B cell (primary cell): Measurements from ENCODE around the gene WDR45. TPM values are rescaled to one million over a fixed set of nuclear protein-coding genes. Genes with fewer than 3 reads are reported as not detected.

ENCODE experiments used
- ATAC-seq: fragments of 200-7000 bp; cut with Tn5 transposase; one replicate; pipeline ENCODE4 v1.10.0; 2021; ENCODE audit warnings: low read depth, mild to moderate bottlenecking, moderate number of reproducible peaks, moderate library complexity
- CTCF ChIA-PET: fragments of 350-600 bp; sonication (Branson Sonifier 250); formaldehyde crosslinking; loops from one replicate; lab custom pipeline; 2021; ENCODE audit warnings: antibody characterized with exemption, inconsistent platforms; lab: Charles Lee
- POLR2A ChIA-PET: fragments of 350-600 bp; sonication (Branson Sonifier 250); formaldehyde crosslinking; loops from one replicate; lab custom pipeline; 2021; ENCODE audit warnings: antibody characterized with exemption; lab: Charles Lee
- DNase-seq: peaks from one replicate; pipeline ENCODE4 v3.0.0; 2013
- H2AFZ ChIP-seq: 2 replicates; pipeline ENCODE4 v1.6.1; 2012; ENCODE audit warnings: mild to moderate bottlenecking, low read depth, low read length; ENCODE audit not compliant: insufficient read depth, poor library complexity, severe bottlenecking
- H3K27ac ChIP-seq, 2 donors: 1 replicate in 1 of 2; 2 replicates in 1 of 2; pipeline ENCODE4 v1.5.1; 2012 to 2013; ENCODE audit warnings: low read length in 2 of 2, mild to moderate bottlenecking in 2 of 2, moderate library complexity in 1 of 2
- H3K27me3 ChIP-seq, 4 experiments: fragments of 200-600 bp in 1 of 4; sonication (generic) in 1 of 4; replicated peaks in 1 of 4; 1 replicate in 2 of 4; 2 replicates in 2 of 4; pipeline versions ENCODE4 v1.6.1 to v1.7.0; 2013 to 2016; ENCODE audit warnings: low read length in 3 of 4, mild to moderate bottlenecking in 2 of 4, mixed read lengths in 1 of 4, moderate library complexity in 1 of 4; ENCODE audit not compliant: insufficient read depth in 4 of 4, control insufficient read depth in 3 of 4; ENCODE audit errors: control extremely low read depth in 1 of 4
- H3K36me3 ChIP-seq, 2 experiments: replicated peaks in 1 of 2; 1 replicate in 1 of 2; 2 replicates in 1 of 2; pipeline versions ENCODE4 v1.6.1 to v1.7.1; 2013; ENCODE audit warnings: low read length in 1 of 2; ENCODE audit not compliant: insufficient read depth in 2 of 2, control insufficient read depth in 1 of 2; ENCODE audit errors: control extremely low read depth in 1 of 2, extremely low read depth in 1 of 2
- H3K4me1 ChIP-seq, 2 donors: fragments of 200-600 bp in 1 of 2; sonication (generic) in 1 of 2; 1 replicate in 1 of 2; 2 replicates in 1 of 2; pipeline versions ENCODE4 v1.5.1 to v1.6.1; 2013 to 2017; ENCODE audit warnings: low read length in 2 of 2; ENCODE audit not compliant: control insufficient read depth in 2 of 2, insufficient read depth in 2 of 2
- H3K4me2 ChIP-seq: replicated peaks from 2 replicates; pipeline ENCODE3; 2012; ENCODE audit warnings: mild to moderate bottlenecking, low read depth, low read length; ENCODE audit not compliant: poor library complexity, severe bottlenecking
- H3K4me3 ChIP-seq, 5 experiments: fragments of 200-600 bp in 1 of 5; sonication (generic) in 1 of 5; 1 replicate in 3 of 5; 2 replicates in 2 of 5; pipeline versions ENCODE4 v1.5.1 to v1.7.0; 2011 to 2016; ENCODE audit warnings: low read length in 4 of 5, mild to moderate bottlenecking in 4 of 5, low read depth in 2 of 5, control low read depth in 1 of 5, moderate library complexity in 1 of 5; ENCODE audit not compliant: insufficient read depth in 1 of 5; ENCODE audit errors: control extremely low read depth in 1 of 5, extremely low read depth in 1 of 5
- H3K79me2 ChIP-seq: fragments of 200-600 bp; sonication (generic); one replicate; pipeline ENCODE4 v1.6.0; 2016; ENCODE audit warnings: low read length; ENCODE audit not compliant: control insufficient read depth, insufficient read depth
- H3K9ac ChIP-seq: fragments of 200-600 bp; sonication (generic); 2 replicates; pipeline ENCODE4 v1.6.1; 2017; ENCODE audit warnings: mild to moderate bottlenecking, low read length, moderate library complexity
- H3K9me3 ChIP-seq, 3 donors: one replicate each; pipeline versions ENCODE4 v1.6.1 to v1.7.1; 2013; ENCODE audit warnings: low read length in 2 of 3; ENCODE audit not compliant: control insufficient read depth in 2 of 3, insufficient read depth in 1 of 3; ENCODE audit errors: control extremely low read depth in 1 of 3
- H4K20me1 ChIP-seq: 2 replicates; pipeline ENCODE4 v1.6.0; 2012; ENCODE audit warnings: mild to moderate bottlenecking, low read length; ENCODE audit not compliant: insufficient read depth, control insufficient read depth, poor library complexity, severe bottlenecking
- H3K27ac Mint-ChIP-seq: one replicate; pipeline ENCODE4 v1.8.0; 2021; ENCODE audit warnings: mixed read lengths
- H3K27me3 Mint-ChIP-seq: one replicate; pipeline ENCODE4 v1.8.0; 2021; ENCODE audit warnings: mixed read lengths
- H3K4me1 Mint-ChIP-seq: one replicate; pipeline ENCODE4 v1.8.0; 2021; ENCODE audit warnings: mixed read lengths
- H3K4me3 Mint-ChIP-seq: one replicate; pipeline ENCODE4 v1.8.0; 2021; ENCODE audit warnings: mixed read lengths
- H3K9me3 Mint-ChIP-seq: one replicate; pipeline ENCODE4 v1.8.0; 2022; ENCODE audit warnings: mixed read lengths; ENCODE audit not compliant: insufficient read depth
- CTCF ChIP-seq: fragments of 200-600 bp; IDR thresholded peaks from one replicate; pipeline ENCODE4 v1.8.0; 2022; ENCODE audit warnings: antibody characterized with exemption, mild to moderate bottlenecking
- EZH2 ChIP-seq: IDR thresholded peaks from 2 replicates; pipeline ENCODE4 v1.6.1; 2012; ENCODE audit warnings: borderline replicate concordance, low read depth, mild to moderate bottlenecking, moderate library complexity, low read length; ENCODE audit not compliant: insufficient read depth, poor library complexity, severe bottlenecking
- WGBS: methylation state at CpG from one replicate; pipeline ENCODE4 v1.1.5; 2013; ENCODE audit warnings: missing lambda C conversion rate; ENCODE audit not compliant: insufficient coverage; 5-methylcytosine and 5-hydroxymethylcytosine counted together
- intact Hi-C: fragments of 100-400 bp; cut with micrococcal nuclease; formaldehyde crosslinking; loops from one replicate; pipeline ENCODE4 v1.10.0; 2022
- polyA plus RNA-seq: library from polyadenylated mRNA; depleted of rRNA; stranded (reverse); fragments of >200 nt; gene quantifications from 2 replicates; pipeline ENCODE4 v1.2.3, GENCODE V29; 2012
- total RNA-seq, 2 donors: library from RNA; stranded (reverse); fragments of 120-200 nt in 1 of 2; gene quantifications; 1 replicate in 1 of 2; 2 replicates in 1 of 2; pipeline versions ENCODE4 v1.2.3 to v1.2.4, GENCODE V29; 2013 to 2022

WDR45 gene
- total and polyA plus RNA-seq, 2 donors (not counting 1 experiment from before 2014, with no cell fraction given): 100 to 153 TPM

- no peaks in the 10 kb centered on the region for H3K27me3 Mint-ChIP-seq
- peaks cover 2 to 20% of the 10 kb centered on the region in 2 donors for H3K4me1 ChIP-seq
- no peaks in the 10 kb centered on the region for H3K9me3 Mint-ChIP-seq
- peak within 1 kb of the TSS; percentile 73 for H2AFZ ChIP-seq
- H3K4me3 Mint-ChIP-seq: peak within 1 kb of the TSS; percentile 82
- DNase-seq (peak; percentile 89), ATAC-seq (peak; percentile 99)
- TF ChIP-seq CTCF: no peak
- no peak for TF ChIP-seq EZH2
- no peaks in the 10 kb centered on the region for H4K20me1 ChIP-seq
- WGBS: under 1% methylated on average over 36 of the region's 61 CpGs
- H3K36me3 ChIP-seq: no peaks in the 10 kb centered on the region
- peak within 1 kb of the TSS; percentile 69 for H3K9ac ChIP-seq
- peaks cover 22% of the 10 kb centered on the region for H3K4me1 Mint-ChIP-seq
- H3K79me2 ChIP-seq: no peaks in the 10 kb centered on the region
- H3K27ac Mint-ChIP-seq: peak within 1 kb of the TSS; percentile 88
- intact Hi-C loops: loop anchor here (1.0 kb wide), 2 partner anchors 27 to 31 kb away; partner anchors contain the start of gene TFE3
- ChIA-PET CTCF (no interaction called here), POLR2A (no interaction called here)
- peak within 1 kb of the TSS; percentile 54 to 58 for H3K27ac ChIP-seq
- H3K4me2 ChIP-seq: peak within 1 kb of the TSS; percentile 76
- no peaks in the 10 kb centered on the region for H3K27me3 ChIP-seq
- H3K4me3 ChIP-seq: peak within 1 kb of the TSS in 4 of 5 experiments; percentile 55 to 70 (median 64)
- peaks cover 0 to 11% (median 0%) of the 10 kb centered on the region in 3 donors for H3K9me3 ChIP-seq
These were observed 5.8 kb downstream of the WDR45 start, which contains the start of gene PRAF2 for GRCh38 chrX:49073601-49074575. Gene PRAF2 (minus strand): TSS chrX:49074002. CDS start chrX:49073987, 15 bp downstream.

GRCh38 chrX:49072712-49073095 is 7.0 kb downstream of the WDR45 start:
- peak overlapping the region; percentile 76 for H3K4me2 ChIP-seq
- H3K4me1 ChIP-seq: peaks cover 0 to 18% of the 10 kb centered on the region in 2 donors
- no peaks in the 10 kb centered on the region for H3K79me2 ChIP-seq
- H3K27me3 Mint-ChIP-seq: no peaks in the 10 kb centered on the region
- ChIA-PET CTCF (no interaction called here), POLR2A (no interaction called here)
- 87% methylated on average over 7 of the region's 10 CpGs for WGBS
- no peak overlapping the region for H2AFZ ChIP-seq
- H3K27ac ChIP-seq: no peak overlapping the region
- H4K20me1 ChIP-seq: no peaks in the 10 kb centered on the region
- peak overlapping the region; percentile 82 for H3K4me3 Mint-ChIP-seq
- no peak overlapping the region for H3K27ac Mint-ChIP-seq
- no peak overlapping the region for H3K4me3 ChIP-seq
- DNase-seq: no peak
- no peak for ATAC-seq
- H3K4me1 Mint-ChIP-seq: peaks cover 17% of the 10 kb centered on the region
- no peaks in the 10 kb centered on the region for H3K27me3 ChIP-seq
- H3K9me3 Mint-ChIP-seq: no peaks in the 10 kb centered on the region
- intact Hi-C loops: no loop called here
- H3K36me3 ChIP-seq: no peaks in the 10 kb centered on the region
- H3K9ac ChIP-seq: no peak overlapping the region
- peaks cover 0 to 11% (median 0%) of the 10 kb centered on the region in 3 donors for H3K9me3 ChIP-seq
- TF ChIP-seq EZH2 (no peak), CTCF (no peak)
